A549 (cell line): ENCODE data around the gene GGT5.
"Not testable (repeated sequence)": the region's sequence is repeated elsewhere in the genome, so short reads cannot be mapped to it uniquely, and the experiment has no call there.

Experiments used
- BCL3 ChIP-seq: fragments of >200 bp; sonication (Bioruptor Twin); formaldehyde crosslinking; IDR thresholded peaks from 3 replicates; pipeline ENCODE4 v1.6.1; 2016
- EP300 ChIP-seq, 2 experiments: fragments of >200 bp; sonication (Bioruptor Twin); formaldehyde crosslinking; IDR thresholded peaks; 2 replicates in 1 of 2; 3 replicates in 1 of 2; pipeline ENCODE4 v1.6.1; 2016 to 2017
- ESRRA ChIP-seq: fragments of 150-350 bp; IDR thresholded peaks from 2 replicates; pipeline ENCODE4 v1.6.1; 2014; ENCODE audit warnings: mild to moderate bottlenecking, low read length, borderline replicate concordance
- MAFK ChIP-seq: fragments of 450-650 bp; IDR thresholded peaks from 2 replicates; pipeline ENCODE4 v1.6.1; 2014; ENCODE audit not compliant: partially characterized antibody
- POLR2A ChIP-seq: IDR thresholded peaks from 2 replicates; pipeline ENCODE4 v1.6.1; 2012; ENCODE audit warnings: mild to moderate bottlenecking, low read length
- RFX5 ChIP-seq: fragments of 450-650 bp; IDR thresholded peaks from 2 replicates; pipeline ENCODE4 v1.7.1; 2014; ENCODE audit warnings: antibody characterized with exemption, mild to moderate bottlenecking, moderate library complexity
- TF ChIP-seq, protein P1 (sequence below): fragments of >200 bp; sonication (Bioruptor Twin); formaldehyde crosslinking; IDR thresholded peaks from 3 replicates; pipeline ENCODE4 v1.5.1; 2016
- TF ChIP-seq, protein P2 (sequence below): fragments of 450-650 bp; IDR thresholded peaks from 2 replicates; pipeline ENCODE4 v1.6.1; 2014; ENCODE audit warnings: antibody characterized with exemption

DNA sequence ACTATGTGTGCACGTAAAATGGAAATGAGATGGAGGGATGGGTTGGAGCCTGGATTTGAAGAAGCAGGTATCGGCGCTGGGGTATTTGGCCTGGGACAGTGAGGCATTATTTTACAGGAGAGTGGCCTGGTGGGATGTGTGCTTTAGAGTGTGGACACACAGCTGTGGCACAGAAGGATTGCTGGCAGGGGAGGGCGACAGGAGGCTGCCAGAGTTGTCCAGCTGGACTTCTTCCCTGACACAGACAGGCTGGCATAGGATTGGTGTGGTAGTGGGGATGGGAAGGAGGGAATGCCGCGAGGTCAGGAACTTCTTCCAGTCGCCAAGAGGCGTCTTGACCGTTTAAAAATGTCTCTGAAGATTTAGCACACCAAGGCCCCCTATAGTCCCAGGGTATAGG is 42.3 kb upstream of the GGT5 start:
- TF ChIP-seq, protein P1, sequence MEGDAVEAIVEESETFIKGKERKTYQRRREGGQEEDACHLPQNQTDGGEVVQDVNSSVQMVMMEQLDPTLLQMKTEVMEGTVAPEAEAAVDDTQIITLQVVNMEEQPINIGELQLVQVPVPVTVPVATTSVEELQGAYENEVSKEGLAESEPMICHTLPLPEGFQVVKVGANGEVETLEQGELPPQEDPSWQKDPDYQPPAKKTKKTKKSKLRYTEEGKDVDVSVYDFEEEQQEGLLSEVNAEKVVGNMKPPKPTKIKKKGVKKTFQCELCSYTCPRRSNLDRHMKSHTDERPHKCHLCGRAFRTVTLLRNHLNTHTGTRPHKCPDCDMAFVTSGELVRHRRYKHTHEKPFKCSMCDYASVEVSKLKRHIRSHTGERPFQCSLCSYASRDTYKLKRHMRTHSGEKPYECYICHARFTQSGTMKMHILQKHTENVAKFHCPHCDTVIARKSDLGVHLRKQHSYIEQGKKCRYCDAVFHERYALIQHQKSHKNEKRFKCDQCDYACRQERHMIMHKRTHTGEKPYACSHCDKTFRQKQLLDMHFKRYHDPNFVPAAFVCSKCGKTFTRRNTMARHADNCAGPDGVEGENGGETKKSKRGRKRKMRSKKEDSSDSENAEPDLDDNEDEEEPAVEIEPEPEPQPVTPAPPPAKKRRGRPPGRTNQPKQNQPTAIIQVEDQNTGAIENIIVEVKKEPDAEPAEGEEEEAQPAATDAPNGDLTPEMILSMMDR, result not testable (repeated sequence)
- not testable (repeated sequence) for TF ChIP-seq EP300 (IDR thresholded peaks at IDR 0.05); BCL3; POLR2A; MAFK; RFX5; ESRRA
- TF ChIP-seq, protein P2, sequence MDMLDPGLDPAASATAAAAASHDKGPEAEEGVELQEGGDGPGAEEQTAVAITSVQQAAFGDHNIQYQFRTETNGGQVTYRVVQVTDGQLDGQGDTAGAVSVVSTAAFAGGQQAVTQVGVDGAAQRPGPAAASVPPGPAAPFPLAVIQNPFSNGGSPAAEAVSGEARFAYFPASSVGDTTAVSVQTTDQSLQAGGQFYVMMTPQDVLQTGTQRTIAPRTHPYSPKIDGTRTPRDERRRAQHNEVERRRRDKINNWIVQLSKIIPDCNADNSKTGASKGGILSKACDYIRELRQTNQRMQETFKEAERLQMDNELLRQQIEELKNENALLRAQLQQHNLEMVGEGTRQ, result not testable (repeated sequence)
